Adrenal gland (tissue), 12 donors: ENCODE measurements around the gene GLI1. TPM values are rescaled to one million over a fixed set of nuclear protein-coding genes. Genes with fewer than 3 reads are reported as not detected.

Source experiments
- DNase-seq, 7 donors: peaks; one replicate each; pipeline ENCODE4 v3.0.0-alpha.2; 2019 to 2020
- H3K27ac ChIP-seq, 5 donors: fragments of 200-600 bp; sonication (generic) in 4 of 5; 1 replicate in 3 of 5; 2 replicates in 2 of 5; pipeline versions ENCODE4 v1.5.1 to v1.8.0; 2016 to 2020; ENCODE audit warnings: mild to moderate bottlenecking in 1 of 5
- H3K27me3 ChIP-seq: fragments of 200-600 bp; 2 replicates; pipeline ENCODE4 v1.8.0; 2021
- H3K36me3 ChIP-seq, 2 donors: fragments of 200-600 bp; replicated peaks in 1 of 2; 1 replicate in 1 of 2; 2 replicates in 1 of 2; pipeline versions ENCODE4 v1.5.1 to v1.8.0; 2018 to 2022
- H3K4me1 ChIP-seq, 2 donors: fragments of 200-600 bp; replicated peaks in 1 of 2; 1 replicate in 1 of 2; 2 replicates in 1 of 2; pipeline versions ENCODE4 v1.5.1 to v1.8.0; 2018 to 2021
- H3K4me3 ChIP-seq, 4 donors: fragments of 200-600 bp; sonication (generic) in 3 of 4; one replicate each; pipeline ENCODE4 v1.5.1; 2016 to 2018
- H3K9me3 ChIP-seq, 3 donors: fragments of 200-600 bp; sonication (generic) in 1 of 3; replicated peaks in 1 of 3; 1 replicate in 2 of 3; 2 replicates in 1 of 3; pipeline versions ENCODE4 v1.5.1 to v1.8.0; 2016 to 2021
- POLR2A ChIP-seq, 2 donors: fragments of 450-650 bp; IDR thresholded peaks; one replicate each; pipeline ENCODE4 v1.6.1; 2017; ENCODE audit warnings: antibody characterized with exemption in 2 of 2, mild to moderate bottlenecking in 2 of 2, moderate library complexity in 1 of 2
- WGBS, 4 donors: extraction: QIAGEN DNeasy Blood & Tissue Kit in 2 of 4; methylation state at CpG; one replicate each; pipeline versions ENCODE4 v1.1.5 to v1.1.7; 2013 to 2017; 5-methylcytosine and 5-hydroxymethylcytosine counted together
- intact Hi-C, 2 donors: fragments of 100-400 bp; cut with DNase I; formaldehyde crosslinking; loops; one replicate each; pipeline versions ENCODE4 v1.14.1 to v1.15.0; 2022 to 2023
- polyA plus RNA-seq, 3 donors: library from polyadenylated mRNA; stranded (reverse); fragments of 200-250 nt in 2 of 3; fragments of 350-450 nt in 1 of 3; fragmentation: Illumina TruSeq in 1 of 3; extraction: RNeasy Lipid Tissue Mini Kit (QIAGEN cat#74804) in 1 of 3; gene quantifications; one replicate each; pipeline ENCODE4 v1.2.3, GENCODE V29; 2013 to 2014
- total RNA-seq, 9 donors: library from RNA; depleted of rRNA in 4 of 9; stranded (reverse); fragments of >200 nt in 4 of 9; fragments of 120-200 nt in 1 of 9; fragmentation: NEBNext Ultra II Directional in 1 of 9; extraction: Animal tissue kit (Norgen Biotek cat#: 25700) in 1 of 9; gene quantifications; one replicate each; pipeline versions ENCODE4 v1.1.0 to v1.2.4, GENCODE V29; 2013 to 2023
- TF ChIP-seq, protein P1 (sequence below), 6 experiments: fragments of 450-650 bp in 4 of 6; fragments of 200-600 bp in 2 of 6; sonication (generic) in 1 of 6; IDR thresholded peaks; 1 replicate in 5 of 6; 2 replicates in 1 of 6; pipeline versions ENCODE4 v1.5.1 to v1.8.0; 2016 to 2021; ENCODE audit warnings: antibody characterized with exemption in 6 of 6, mild to moderate bottlenecking in 2 of 6, moderate library complexity in 1 of 6
- donor health status: healthy with polysubstance abuse.
- donor health status: Bipolar disorder and iron deficiency.
- donor health status: DM: yes; HTN: yes; CAD: no.
- donor health status: DM: no; HTN: no; CAD: no.
- donor health status: DM: no; HTN: no; CAD: no.
- donor health status: DM: yes; HTN: yes; CAD: no.

GLI1 gene
- total and polyA plus RNA-seq, 12 donors, result 0.30 to 7.2 (median 1.4) TPM

DNA sequence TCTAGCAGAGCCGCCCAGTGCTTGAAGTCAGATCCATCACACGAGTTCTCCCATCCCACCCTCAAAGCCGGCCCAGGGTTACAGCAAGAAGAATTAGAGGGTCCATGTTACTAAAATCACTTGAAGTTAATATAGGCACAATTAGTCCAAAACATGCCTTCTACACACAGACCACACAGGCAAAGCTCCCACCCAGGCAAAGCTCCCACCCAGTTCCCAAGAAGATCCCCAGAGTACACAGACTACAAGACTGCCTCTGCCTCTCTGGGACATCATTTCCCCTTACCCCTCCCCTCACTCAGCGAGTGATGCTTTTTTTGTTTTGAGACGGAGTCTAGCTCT lies 3.3 kb downstream of the GLI1 start:
- Histone ChIP-seq H3K27me3 (no peaks in the 10 kb centered on the region), H3K27ac (peak overlapping the region in 1 of 5 donors; percentile 84), H3K4me1 (peaks cover 16 to 29% of the 10 kb centered on the region in 2 donors), H3K36me3 (no peaks in the 10 kb centered on the region), H3K4me3 (no peak overlapping the region), H3K9me3 (no peaks in the 10 kb centered on the region)
- TF ChIP-seq POLR2A (IDR thresholded peaks at IDR 0.05), result no peak
- TF ChIP-seq, protein P1, sequence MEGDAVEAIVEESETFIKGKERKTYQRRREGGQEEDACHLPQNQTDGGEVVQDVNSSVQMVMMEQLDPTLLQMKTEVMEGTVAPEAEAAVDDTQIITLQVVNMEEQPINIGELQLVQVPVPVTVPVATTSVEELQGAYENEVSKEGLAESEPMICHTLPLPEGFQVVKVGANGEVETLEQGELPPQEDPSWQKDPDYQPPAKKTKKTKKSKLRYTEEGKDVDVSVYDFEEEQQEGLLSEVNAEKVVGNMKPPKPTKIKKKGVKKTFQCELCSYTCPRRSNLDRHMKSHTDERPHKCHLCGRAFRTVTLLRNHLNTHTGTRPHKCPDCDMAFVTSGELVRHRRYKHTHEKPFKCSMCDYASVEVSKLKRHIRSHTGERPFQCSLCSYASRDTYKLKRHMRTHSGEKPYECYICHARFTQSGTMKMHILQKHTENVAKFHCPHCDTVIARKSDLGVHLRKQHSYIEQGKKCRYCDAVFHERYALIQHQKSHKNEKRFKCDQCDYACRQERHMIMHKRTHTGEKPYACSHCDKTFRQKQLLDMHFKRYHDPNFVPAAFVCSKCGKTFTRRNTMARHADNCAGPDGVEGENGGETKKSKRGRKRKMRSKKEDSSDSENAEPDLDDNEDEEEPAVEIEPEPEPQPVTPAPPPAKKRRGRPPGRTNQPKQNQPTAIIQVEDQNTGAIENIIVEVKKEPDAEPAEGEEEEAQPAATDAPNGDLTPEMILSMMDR (IDR thresholded peaks at IDR 0.05), result peak in 1 of 6 experiments; percentile 2
- WGBS, 4 donors, result 24 to 70% (median 30%) methylated on average over 2 to 5 of the region's 5 CpGs
- DNase-seq, result no peak
- intact Hi-C loops, result no loop called here

- 88 to 95% (median 93%) methylated on average over 12 of the region's 12 CpGs for WGBS, 4 donors
- Histone ChIP-seq H3K36me3 (no peaks in the 10 kb centered on the region), H3K4me3 (no peak overlapping the region), H3K4me1 (peaks cover 16 to 22% of the 10 kb centered on the region in 2 donors), H3K9me3 (no peaks in the 10 kb centered on the region), H3K27ac (no peak overlapping the region), H3K27me3 (no peaks in the 10 kb centered on the region)
- DNase-seq, result no peak
- TF ChIP-seq, protein P1 (IDR thresholded peaks at IDR 0.05), result no peak
- TF ChIP-seq POLR2A (IDR thresholded peaks at IDR 0.05), result no peak
- intact Hi-C loops, result no loop called here
Observed at GRCh38 chr12:57464569-57464968, 5.0 kb downstream of the GLI1 start.

GRCh38 chr12:57465030-57465746 lies 5.6 kb downstream of the GLI1 start:
- no peak for TF ChIP-seq POLR2A (IDR thresholded peaks at IDR 0.05)
- TF ChIP-seq, protein P1 (IDR thresholded peaks at IDR 0.05), result no peak
- H3K4me1 ChIP-seq, result peaks cover 16 to 22% of the 10 kb centered on the region in 2 donors
- no peak for DNase-seq
- H3K36me3 ChIP-seq, result no peaks in the 10 kb centered on the region
- H3K9me3 ChIP-seq, result no peaks in the 10 kb centered on the region
- no peak overlapping the region for H3K4me3 ChIP-seq
- intact Hi-C loops, result no loop called here
- 67 to 84% (median 76%) methylated on average over 5 to 6 of the region's 6 CpGs for WGBS, 4 donors
- no peaks in the 10 kb centered on the region for H3K27me3 ChIP-seq
- H3K27ac ChIP-seq, result no peak overlapping the region

DNA sequence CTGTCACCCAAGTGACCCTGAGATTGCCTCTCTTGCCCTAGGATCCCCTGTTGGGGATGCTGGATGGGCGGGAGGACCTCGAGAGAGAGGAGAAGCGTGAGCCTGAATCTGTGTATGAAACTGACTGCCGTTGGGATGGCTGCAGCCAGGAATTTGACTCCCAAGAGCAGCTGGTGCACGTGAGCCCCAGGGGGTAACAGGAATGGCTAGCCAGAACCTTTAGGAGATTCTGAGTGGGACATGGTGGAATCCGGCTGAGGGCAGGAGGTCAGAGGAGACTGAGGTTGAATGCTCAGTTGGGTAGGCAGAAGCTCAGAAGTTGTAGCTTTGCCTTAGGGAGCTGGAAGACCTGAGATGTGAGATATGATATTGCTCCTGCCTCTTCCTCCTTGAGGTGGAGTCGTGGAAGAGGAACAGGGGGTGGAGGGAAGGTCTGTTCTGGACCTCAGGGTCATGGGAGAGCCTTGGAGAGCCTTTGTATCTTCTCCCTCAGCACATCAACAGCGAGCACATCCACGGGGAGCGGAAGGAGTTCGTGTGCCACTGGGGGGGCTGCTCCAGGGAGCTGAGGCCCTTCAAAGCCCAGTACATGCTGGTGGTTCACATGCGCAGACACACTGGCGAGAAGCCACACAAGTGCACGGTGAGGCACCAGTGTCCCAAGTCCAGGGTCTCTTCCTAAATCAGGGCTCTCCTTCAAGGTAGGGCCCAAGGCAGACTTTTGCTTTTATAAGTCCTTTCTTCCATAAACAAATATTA lies 6.3 kb downstream of the GLI1 start:
- 68 to 80% (median 79%) methylated on average over 13 to 14 of the region's 14 CpGs for WGBS, 4 donors
- Histone ChIP-seq H3K27ac (no peak overlapping the region), H3K36me3 (no peaks in the 10 kb centered on the region), H3K9me3 (no peaks in the 10 kb centered on the region), H3K4me3 (no peak overlapping the region), H3K27me3 (no peaks in the 10 kb centered on the region), H3K4me1 (peaks cover 16 to 20% of the 10 kb centered on the region in 2 donors)
- intact Hi-C loops, result no loop called here
- TF ChIP-seq, protein P1 (IDR thresholded peaks at IDR 0.05), result no peak
- no peak for TF ChIP-seq POLR2A (IDR thresholded peaks at IDR 0.05)
- no peak for DNase-seq
